Nephron (organoid): Measurements from ENCODE around the gene PBX1.

Experiments
- H3K27ac Mint-ChIP-seq, 3 experiments: 2 replicates each; pipeline ENCODE4 v1.8.0; 2020; ENCODE audit warnings: mixed read lengths in 3 of 3, mild to moderate bottlenecking in 2 of 3, moderate library complexity in 1 of 3
- H3K27me3 Mint-ChIP-seq: 2 replicates; pipeline ENCODE4 v1.8.0; 2021; ENCODE audit warnings: low read depth, mild to moderate bottlenecking, moderate library complexity, mixed read lengths
- H3K36me3 Mint-ChIP-seq: 2 replicates; pipeline ENCODE4 v1.8.0; 2020; ENCODE audit warnings: low read depth, mixed read lengths
- H3K4me1 Mint-ChIP-seq: 2 replicates; pipeline ENCODE4 v1.8.0; 2020; ENCODE audit warnings: mixed read lengths
- H3K4me3 Mint-ChIP-seq, 3 experiments: 2 replicates each; pipeline ENCODE4 v1.8.0; 2020; ENCODE audit warnings: mild to moderate bottlenecking in 3 of 3, mixed read lengths in 3 of 3, moderate library complexity in 2 of 3
- H3K9me3 Mint-ChIP-seq: 2 replicates; pipeline ENCODE4 v1.8.0; 2020; ENCODE audit warnings: mixed read lengths
- TF ChIP-seq, protein P1 (sequence below), 3 experiments: fragments of 200-600 bp; sonication (generic); IDR thresholded peaks; one replicate each; pipeline ENCODE4 v1.5.0; 2021; ENCODE audit warnings: antibody characterized with exemption in 3 of 3; ENCODE audit not compliant: unreplicated experiment in 3 of 3

PBX1 gene

DNA sequence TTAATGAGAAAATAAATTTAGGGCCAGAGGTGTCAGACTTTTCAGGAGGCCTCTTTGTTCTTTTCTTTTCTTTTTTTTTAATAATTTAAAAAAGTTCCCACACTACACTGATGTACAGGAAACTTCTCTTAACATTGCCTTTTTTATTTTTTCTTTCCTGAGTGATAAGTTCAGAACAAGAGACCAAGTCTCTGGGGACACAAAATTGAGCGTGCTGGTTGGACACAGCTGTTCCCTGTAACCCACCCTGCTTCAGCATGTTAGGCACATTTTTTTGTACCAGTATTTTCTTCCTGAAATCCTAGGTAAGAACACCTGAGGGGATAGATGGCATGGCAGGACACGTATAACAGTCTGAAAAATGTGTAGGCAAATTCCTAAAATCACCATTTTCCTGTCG, 50.1 kb downstream of the PBX1 start:
- Mint-ChIP-seq H3K27me3 (no peaks in the 10 kb centered on the region), H3K27ac (peak overlapping the region in 2 of 3 experiments; percentile 86 to 92), H3K4me1 (peaks cover 88% of the 10 kb centered on the region), H3K36me3 (peaks cover 41% of the 10 kb centered on the region), H3K9me3 (no peaks in the 10 kb centered on the region), H3K4me3 (no peak overlapping the region)
- TF ChIP-seq, protein P1, sequence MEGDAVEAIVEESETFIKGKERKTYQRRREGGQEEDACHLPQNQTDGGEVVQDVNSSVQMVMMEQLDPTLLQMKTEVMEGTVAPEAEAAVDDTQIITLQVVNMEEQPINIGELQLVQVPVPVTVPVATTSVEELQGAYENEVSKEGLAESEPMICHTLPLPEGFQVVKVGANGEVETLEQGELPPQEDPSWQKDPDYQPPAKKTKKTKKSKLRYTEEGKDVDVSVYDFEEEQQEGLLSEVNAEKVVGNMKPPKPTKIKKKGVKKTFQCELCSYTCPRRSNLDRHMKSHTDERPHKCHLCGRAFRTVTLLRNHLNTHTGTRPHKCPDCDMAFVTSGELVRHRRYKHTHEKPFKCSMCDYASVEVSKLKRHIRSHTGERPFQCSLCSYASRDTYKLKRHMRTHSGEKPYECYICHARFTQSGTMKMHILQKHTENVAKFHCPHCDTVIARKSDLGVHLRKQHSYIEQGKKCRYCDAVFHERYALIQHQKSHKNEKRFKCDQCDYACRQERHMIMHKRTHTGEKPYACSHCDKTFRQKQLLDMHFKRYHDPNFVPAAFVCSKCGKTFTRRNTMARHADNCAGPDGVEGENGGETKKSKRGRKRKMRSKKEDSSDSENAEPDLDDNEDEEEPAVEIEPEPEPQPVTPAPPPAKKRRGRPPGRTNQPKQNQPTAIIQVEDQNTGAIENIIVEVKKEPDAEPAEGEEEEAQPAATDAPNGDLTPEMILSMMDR (IDR thresholded peaks at IDR 0.05; ENCODE audit: unreplicated experiment in 3 of 3), result no peak

DNA sequence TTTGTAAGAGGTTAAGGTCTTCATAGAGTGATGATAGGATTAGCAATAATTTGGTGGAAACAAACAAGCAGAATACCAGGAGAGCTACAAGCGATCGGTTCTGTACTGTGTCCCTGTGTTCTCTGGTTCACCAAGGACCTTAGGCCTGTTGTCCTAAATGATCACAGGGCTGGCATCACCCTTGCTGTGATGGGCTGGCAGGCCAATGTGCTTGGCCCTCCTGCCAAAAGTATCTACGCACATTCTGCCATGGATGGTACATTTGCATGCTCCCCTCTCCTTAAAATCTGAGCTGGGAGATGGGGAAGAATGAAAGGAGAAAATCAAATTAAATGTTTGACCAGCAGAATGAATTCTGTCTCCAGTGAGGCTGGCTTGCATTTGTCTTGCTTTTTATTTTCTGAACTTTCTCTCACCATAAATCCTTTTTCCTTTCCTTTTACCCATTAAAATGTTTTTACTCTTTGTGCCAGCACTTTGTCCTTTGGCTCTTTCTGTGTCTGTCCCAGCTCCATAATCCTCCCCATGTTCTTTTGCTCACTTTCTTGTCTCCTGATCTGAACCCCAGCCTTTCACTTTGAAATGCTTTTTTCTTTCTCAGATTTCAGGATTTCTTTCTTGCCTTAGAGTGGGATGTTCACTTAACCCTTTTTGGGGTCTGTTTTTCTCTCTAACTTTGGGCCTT, 51.7 kb downstream of the PBX1 start:
- H3K36me3 Mint-ChIP-seq, result peaks cover 32% of the 10 kb centered on the region
- H3K4me1 Mint-ChIP-seq, result peaks cover 86% of the 10 kb centered on the region
- H3K27me3 Mint-ChIP-seq, result no peaks in the 10 kb centered on the region
- no peaks in the 10 kb centered on the region for H3K9me3 Mint-ChIP-seq
- peak overlapping the region in 2 of 3 experiments; percentile 92 for H3K27ac Mint-ChIP-seq
- TF ChIP-seq, protein P1 (IDR thresholded peaks at IDR 0.05; ENCODE audit: unreplicated experiment in 3 of 3), result no peak
- H3K4me3 Mint-ChIP-seq, result peak overlapping the region in 1 of 3 experiments; percentile 15

DNA sequence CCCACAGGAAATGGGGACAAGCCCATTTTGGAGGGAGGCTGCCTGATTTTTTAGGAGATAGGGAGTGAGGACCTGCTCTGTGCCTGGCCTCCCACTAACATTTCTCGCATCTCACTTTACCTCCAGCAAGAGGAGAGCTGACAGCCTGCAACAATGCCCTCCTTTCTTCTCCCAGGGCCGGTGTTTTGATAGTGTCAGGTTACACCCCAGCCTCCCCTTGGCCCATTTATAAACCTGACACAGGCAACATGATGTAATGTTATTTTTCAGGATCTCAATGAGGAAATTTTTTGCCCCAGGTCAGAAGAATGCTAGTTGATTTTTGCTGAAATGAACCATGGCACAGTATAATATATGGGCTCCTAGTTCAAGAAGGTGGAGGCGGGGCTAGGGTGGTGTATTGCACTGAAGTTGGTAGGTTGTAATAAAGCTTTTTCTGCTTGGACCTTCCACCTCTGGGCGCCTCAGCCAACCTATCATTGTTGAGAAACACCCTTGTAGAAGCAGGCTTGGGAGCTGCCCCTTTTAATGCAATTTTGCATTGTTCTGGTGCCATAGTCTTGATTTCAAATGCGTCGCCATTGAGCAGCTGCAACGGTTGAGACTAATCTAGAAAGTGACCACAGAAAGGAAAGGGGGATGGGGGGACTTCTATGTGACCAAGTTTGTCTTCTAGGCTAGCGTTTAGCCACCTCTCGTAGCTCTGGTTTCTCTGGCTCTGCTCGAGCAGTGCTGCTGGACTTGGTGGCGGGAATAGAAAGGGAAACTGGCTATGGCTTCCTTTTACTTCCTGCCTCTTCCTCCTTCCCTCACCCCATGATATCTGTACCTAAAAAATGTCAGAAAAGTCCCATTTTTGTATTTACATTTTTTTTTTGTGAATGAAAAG, 53.0 kb downstream of the PBX1 start:
- H3K4me1 Mint-ChIP-seq, result peaks cover 88% of the 10 kb centered on the region
- no peaks in the 10 kb centered on the region for H3K27me3 Mint-ChIP-seq
- H3K36me3 Mint-ChIP-seq, result peaks cover 28% of the 10 kb centered on the region
- H3K9me3 Mint-ChIP-seq, result no peaks in the 10 kb centered on the region
- H3K27ac Mint-ChIP-seq, result peak overlapping the region in 2 of 3 experiments; percentile 92
- H3K4me3 Mint-ChIP-seq, result peak overlapping the region; percentile 16 to 31 (median 19)
- TF ChIP-seq, protein P1 (IDR thresholded peaks at IDR 0.05; ENCODE audit: unreplicated experiment in 3 of 3), result no peak

GRCh38 chr1:164613176-164613575, 54.2 kb downstream of the PBX1 start:
- Mint-ChIP-seq H3K27me3 (no peaks in the 10 kb centered on the region), H3K4me3 (peak overlapping the region; percentile 9 to 41 (median 27)), H3K27ac (peak overlapping the region in 2 of 3 experiments; percentile 88 to 92), H3K9me3 (no peaks in the 10 kb centered on the region), H3K4me1 (peaks cover 77% of the 10 kb centered on the region), H3K36me3 (peaks cover 21% of the 10 kb centered on the region)
- TF ChIP-seq, protein P1 (IDR thresholded peaks at IDR 0.05; ENCODE audit: unreplicated experiment in 3 of 3), result no peak

DNA sequence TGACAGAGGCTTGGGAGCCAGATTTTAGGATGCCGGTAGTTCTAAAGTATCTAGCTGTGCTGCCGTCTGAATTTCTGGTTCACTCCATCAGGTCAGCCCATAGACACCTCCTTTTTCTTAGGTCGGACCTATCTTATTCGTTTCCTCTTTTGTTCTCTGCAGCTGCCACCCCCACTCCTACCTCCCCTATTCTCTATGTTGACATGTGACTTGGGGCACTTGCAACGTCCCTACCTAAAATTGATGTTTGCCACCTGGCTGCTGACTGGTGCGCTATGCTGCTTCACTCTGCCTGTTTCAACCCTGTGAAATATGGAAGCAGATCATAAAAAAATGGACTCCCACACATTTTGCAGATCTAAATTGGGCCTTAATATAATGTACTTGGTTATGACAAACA, 55.3 kb downstream of the PBX1 start:
- Mint-ChIP-seq H3K27me3 (no peaks in the 10 kb centered on the region), H3K27ac (peak overlapping the region in 2 of 3 experiments; percentile 88 to 92), H3K9me3 (no peaks in the 10 kb centered on the region), H3K4me1 (peaks cover 67% of the 10 kb centered on the region), H3K4me3 (peak overlapping the region in 1 of 3 experiments; percentile 47), H3K36me3 (peaks cover 21% of the 10 kb centered on the region)
- TF ChIP-seq, protein P1 (IDR thresholded peaks at IDR 0.05; ENCODE audit: unreplicated experiment in 3 of 3), result no peak
